Common myeloid progenitor, CD34-positive (primary cell): Measurements from ENCODE around the gene CPSF3.

Source experiments
- CTCF ChIA-PET: fragments of 350-600 bp; sonication (Branson Sonifier 250); formaldehyde crosslinking; loops from one replicate; lab custom pipeline; 2021; ENCODE audit warnings: antibody characterized with exemption; lab: Charles Lee
- POLR2A ChIA-PET: fragments of 350-600 bp; sonication (Branson Sonifier 250); formaldehyde crosslinking; loops from one replicate; lab custom pipeline; 2021; ENCODE audit warnings: antibody characterized with exemption; lab: Charles Lee
- DNase-seq, 3 donors: peaks; one replicate each; pipeline versions ENCODE4 v3.0.0 to v3.0.0-alpha.2; 2013
- H3K27ac ChIP-seq, 2 experiments: 1 replicate in 1 of 2; 2 replicates in 1 of 2; pipeline ENCODE4 v1.7.0; 2013; ENCODE audit warnings: inconsistent platforms in 2 of 2, low read length in 2 of 2, mild to moderate bottlenecking in 2 of 2, low read depth in 1 of 2, moderate library complexity in 1 of 2; ENCODE audit not compliant: severe bottlenecking in 2 of 2, insufficient read depth in 1 of 2, poor library complexity in 1 of 2
- H3K27me3 ChIP-seq, 5 experiments: replicated peaks in 2 of 5; 1 replicate in 3 of 5; 2 replicates in 2 of 5; pipeline versions ENCODE4 v1.6.1 to v1.7.0; 2013; ENCODE audit warnings: low read length in 4 of 5, mild to moderate bottlenecking in 2 of 5, moderate library complexity in 2 of 5, inconsistent platforms in 1 of 5; ENCODE audit not compliant: insufficient read depth in 5 of 5, control insufficient read depth in 4 of 5
- H3K36me3 ChIP-seq, 4 experiments: 1 replicate in 2 of 4; 2 replicates in 2 of 4; pipeline versions ENCODE4 v1.6.1 to v1.7.0; 2013; ENCODE audit warnings: low read length in 3 of 4, control low read depth in 1 of 4, mild to moderate bottlenecking in 1 of 4; ENCODE audit not compliant: control insufficient read depth in 4 of 4, insufficient read depth in 4 of 4
- H3K4me1 ChIP-seq, 4 experiments: 1 replicate in 3 of 4; 2 replicates in 1 of 4; pipeline versions ENCODE4 v1.6.1 to v1.7.1; 2013; ENCODE audit warnings: low read length in 3 of 4, mild to moderate bottlenecking in 3 of 4, control low read depth in 1 of 4, inconsistent platforms in 1 of 4, moderate library complexity in 1 of 4; ENCODE audit not compliant: control insufficient read depth in 4 of 4, insufficient read depth in 4 of 4; ENCODE audit errors: control extremely low read depth in 1 of 4
- H3K4me3 ChIP-seq, 7 experiments: 1 replicate in 4 of 7; 2 replicates in 3 of 7; pipeline versions ENCODE4 v1.5.1 to v1.7.0; 2013; ENCODE audit warnings: mild to moderate bottlenecking in 7 of 7, low read length in 6 of 7, moderate library complexity in 6 of 7, inconsistent platforms in 2 of 7, low read depth in 2 of 7, control low read depth in 1 of 7; ENCODE audit not compliant: insufficient read depth in 4 of 7, control insufficient read depth in 1 of 7; ENCODE audit errors: extremely low read depth in 1 of 7
- H3K9me3 ChIP-seq, 5 experiments: 1 replicate in 4 of 5; 2 replicates in 1 of 5; pipeline versions ENCODE4 v1.6.1 to v1.7.1; 2013; ENCODE audit warnings: low read length in 4 of 5, mild to moderate bottlenecking in 2 of 5, inconsistent platforms in 1 of 5, low read depth in 1 of 5, moderate library complexity in 1 of 5; ENCODE audit not compliant: control insufficient read depth in 4 of 5, insufficient read depth in 2 of 5; ENCODE audit errors: control extremely low read depth in 1 of 5
- WGBS: methylation state at CpG from one replicate; pipeline ENCODE4 v1.1.5; 2013; ENCODE audit not compliant: insufficient coverage; 5-methylcytosine and 5-hydroxymethylcytosine counted together

The CPSF3 gene

DNA sequence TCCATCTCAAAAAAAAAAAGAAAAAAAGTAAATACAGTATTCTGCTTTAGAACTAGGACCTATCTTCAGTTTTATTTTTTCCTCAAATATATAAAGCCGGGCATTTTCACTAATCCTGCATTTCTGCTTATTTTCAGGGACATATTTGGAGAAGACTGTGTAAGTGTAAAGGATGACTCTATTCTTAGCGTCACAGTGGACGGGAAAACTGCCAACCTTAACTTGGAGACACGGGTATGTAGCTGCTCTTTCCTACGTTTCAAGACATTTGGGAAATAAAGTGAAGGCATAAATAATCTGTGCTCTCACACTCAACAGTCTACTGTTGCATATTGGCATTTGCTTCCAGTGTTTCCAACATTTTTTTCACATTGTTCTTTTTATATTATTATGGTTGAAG, 47.8 kb downstream of the CPSF3 start:
- no peak overlapping the region for H3K27ac ChIP-seq
- ChIA-PET POLR2A (no interaction called here), CTCF (interaction anchor here (1.4 kb wide), 1 partner anchor 29 kb away, joined by 3 read pairs; no protein-coding TSS in a partner anchor)
- H3K4me1 ChIP-seq: peaks cover 0 to 18% (median 13%) of the 10 kb centered on the region in 4 experiments
- WGBS: no CpG with 5 or more reads among the region's 5 CpGs
- no peaks in the 10 kb centered on the region for H3K9me3 ChIP-seq
- no peak overlapping the region for H3K4me3 ChIP-seq
- DNase-seq: no peak
- no peaks in the 10 kb centered on the region for H3K27me3 ChIP-seq
- peaks cover 2 to 45% (median 18%) of the 10 kb centered on the region in 4 experiments for H3K36me3 ChIP-seq

DNA sequence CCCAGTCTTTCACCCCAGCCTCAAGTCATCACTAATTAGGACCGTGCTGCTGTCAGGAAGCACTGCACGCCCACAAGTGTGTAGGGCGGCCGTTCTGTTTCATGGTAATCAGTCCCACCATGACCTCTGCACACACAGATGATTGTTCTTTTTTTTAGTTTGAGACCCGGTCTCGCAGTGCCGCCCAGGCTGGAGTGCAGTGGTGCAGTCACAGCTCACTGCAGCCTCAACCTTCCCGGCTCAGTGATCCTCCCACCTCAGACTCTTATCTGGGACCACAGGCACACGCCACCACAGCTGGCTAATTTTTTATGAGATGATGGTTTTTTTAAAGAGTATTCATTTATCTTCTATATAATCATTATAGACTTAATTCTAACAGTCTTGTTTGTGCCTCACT, 49.1 kb downstream of the CPSF3 start:
- POLR2A ChIA-PET: no interaction called here
- Histone ChIP-seq H3K9me3 (no peaks in the 10 kb centered on the region), H3K4me1 (peaks cover 0 to 18% (median 13%) of the 10 kb centered on the region in 4 experiments), H3K27ac (no peak overlapping the region), H3K27me3 (no peaks in the 10 kb centered on the region), H3K4me3 (no peak overlapping the region), H3K36me3 (peaks cover 4 to 49% (median 18%) of the 10 kb centered on the region in 4 experiments)
- WGBS: 88% methylated on average over 7 of the region's 9 CpGs
- DNase-seq: peak in 1 of 3 donors; percentile 19
- CTCF ChIA-PET: no interaction called here

DNA sequence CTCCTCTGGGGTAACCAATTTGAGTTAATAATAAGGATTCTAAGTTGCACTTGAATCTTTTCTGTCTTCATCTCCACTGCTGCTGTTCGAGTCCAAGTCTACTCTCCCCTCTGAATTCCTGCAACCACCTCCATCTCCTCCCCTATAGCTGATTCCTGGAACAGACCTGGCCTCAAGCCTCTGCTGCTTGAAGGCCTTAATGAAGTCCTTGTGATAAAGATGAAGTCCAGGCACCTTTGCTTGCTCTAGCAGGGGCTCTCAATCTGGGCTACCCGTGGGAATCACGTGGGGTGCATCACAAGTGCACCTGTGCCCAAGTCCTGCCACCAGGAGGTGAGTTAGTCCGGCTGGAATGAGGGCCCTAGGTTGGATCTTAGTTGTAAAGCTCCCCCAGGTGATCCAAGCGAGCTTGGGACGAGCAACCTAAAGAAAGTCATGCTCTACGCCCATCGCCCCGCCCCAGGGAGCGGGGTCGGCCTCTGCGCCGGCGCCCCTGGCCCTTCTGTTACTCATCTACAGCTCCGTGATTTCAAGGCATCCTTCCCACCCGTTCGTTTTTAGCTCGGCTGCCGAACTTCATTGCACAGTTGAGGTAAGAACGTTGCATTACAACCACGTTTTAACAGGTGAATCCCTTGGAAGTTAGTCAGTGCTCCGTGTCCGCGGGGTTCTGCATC, 50.0 kb downstream of the CPSF3 start:
- no peak overlapping the region for H3K27ac ChIP-seq
- H3K4me3 ChIP-seq: peak overlapping the region in 6 of 7 experiments; percentile 74 to 91 (median 86)
- DNase-seq: peak in 1 of 3 donors; percentile 21
- H3K27me3 ChIP-seq: no peaks in the 10 kb centered on the region
- WGBS: 60% methylated on average over 23 of the region's 24 CpGs
- CTCF ChIA-PET: interaction anchor here (0.8 to 1.1 kb wide), 3 partner anchors 11 to 153 kb away, joined by 3 read pairs; no protein-coding TSS in a partner anchor
- peaks cover 0 to 18% (median 13%) of the 10 kb centered on the region in 4 experiments for H3K4me1 ChIP-seq
- no peaks in the 10 kb centered on the region for H3K9me3 ChIP-seq
- H3K36me3 ChIP-seq: peaks cover 2 to 43% (median 15%) of the 10 kb centered on the region in 4 experiments
- POLR2A ChIA-PET: no interaction called here

DNA sequence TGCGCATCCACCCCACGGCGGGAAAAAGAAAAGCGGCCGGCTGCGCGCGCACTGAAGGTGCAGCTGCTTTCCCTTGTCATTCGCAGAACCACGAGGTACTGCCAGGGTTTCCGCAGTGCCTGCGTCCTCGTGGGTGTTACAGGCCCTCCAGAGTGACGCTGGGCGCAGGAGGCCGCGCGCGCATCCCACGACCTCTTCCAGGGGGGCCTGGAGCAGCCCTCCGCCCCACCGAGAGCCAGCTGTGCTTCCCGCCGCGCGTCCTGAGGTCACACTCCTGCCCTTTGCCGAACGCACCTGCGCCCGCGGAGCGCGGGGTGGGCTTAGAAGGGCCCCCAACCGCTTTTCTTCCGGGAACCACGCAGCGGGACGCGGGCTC, 50.5 kb downstream of the CPSF3 start:
- no peak overlapping the region for H3K27ac ChIP-seq
- WGBS: 12% methylated on average over 35 of the region's 39 CpGs
- peak; percentile 43 to 71 (median 70) for DNase-seq
- H3K9me3 ChIP-seq: no peaks in the 10 kb centered on the region
- H3K27me3 ChIP-seq: no peaks in the 10 kb centered on the region
- peaks cover 2 to 43% (median 14%) of the 10 kb centered on the region in 4 experiments for H3K36me3 ChIP-seq
- H3K4me1 ChIP-seq: peaks cover 0 to 18% (median 13%) of the 10 kb centered on the region in 4 experiments
- H3K4me3 ChIP-seq: peak overlapping the region; percentile 74 to 91 (median 85)
- ChIA-PET POLR2A (no interaction called here), CTCF (interaction anchor here (0.8 to 1.1 kb wide), 3 partner anchors 11 to 154 kb away, joined by 3 read pairs; no protein-coding TSS in a partner anchor)

DNA sequence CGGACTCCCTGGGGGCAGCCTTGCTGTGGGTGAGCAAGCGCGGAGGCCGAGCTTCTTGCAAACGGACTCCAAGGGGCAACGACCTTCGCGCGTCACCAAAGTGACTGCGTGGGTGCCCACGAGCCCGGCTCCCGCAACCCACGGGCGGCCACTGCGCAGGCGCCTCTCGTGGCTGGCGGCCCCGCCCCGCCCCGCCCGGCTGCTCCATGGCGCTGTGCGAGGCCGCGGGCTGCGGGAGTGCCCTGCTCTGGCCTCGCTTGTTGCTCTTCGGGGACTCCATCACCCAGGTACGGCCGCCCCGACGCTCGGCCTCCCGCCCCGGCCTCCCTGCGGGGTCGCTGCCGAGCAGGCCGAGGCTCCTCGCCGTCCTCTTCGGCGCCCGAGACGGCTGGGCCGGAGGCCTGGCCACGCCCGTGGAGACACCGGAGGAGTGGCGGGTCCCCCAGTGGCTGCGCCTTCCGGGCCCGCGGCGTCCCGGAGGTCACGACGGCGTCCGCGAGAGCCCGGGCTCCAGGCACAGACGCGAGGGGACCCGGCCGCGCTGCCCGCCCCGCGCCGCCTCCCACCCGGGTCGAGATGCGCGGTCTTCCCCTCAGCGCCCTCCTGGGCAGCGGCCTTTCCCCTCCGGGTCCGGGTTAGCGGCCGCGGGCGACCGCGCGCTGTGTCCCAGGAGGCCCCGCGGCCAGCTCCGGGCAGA, 51.1 kb downstream of the CPSF3 start, which contains the start of gene IAH1:
TSS of gene IAH1 (plus strand) at position 191 of the 697 bp plus-strand sequence. CDS start at position 207, 16 bp downstream.
- no peaks in the 10 kb centered on the region for H3K27me3 ChIP-seq
- H3K27ac ChIP-seq: peak within 1 kb of the TSS in 1 of 2 experiments; percentile 61
- POLR2A ChIA-PET: interaction anchor here (0.6 to 1.2 kb wide), 2 partner anchors 12 to 131 kb away, joined by 3 read pairs; no protein-coding TSS in a partner anchor
- H3K4me3 ChIP-seq: peak within 1 kb of the TSS; percentile 74 to 91 (median 85)
- CTCF ChIA-PET: interaction anchor here (0.6 to 1.3 kb wide), 4 partner anchors 9 to 155 kb away, joined by 3 to 5 read pairs (median 4); no protein-coding TSS in a partner anchor
- H3K4me1 ChIP-seq: peaks cover 0 to 18% (median 13%) of the 10 kb centered on the region in 4 experiments
- DNase-seq: peak; percentile 41 to 70 (median 55)
- peaks cover 2 to 38% (median 13%) of the 10 kb centered on the region in 4 experiments for H3K36me3 ChIP-seq
- H3K9me3 ChIP-seq: no peaks in the 10 kb centered on the region
- WGBS: under 1% methylated on average over 78 of the region's 91 CpGs

DNA sequence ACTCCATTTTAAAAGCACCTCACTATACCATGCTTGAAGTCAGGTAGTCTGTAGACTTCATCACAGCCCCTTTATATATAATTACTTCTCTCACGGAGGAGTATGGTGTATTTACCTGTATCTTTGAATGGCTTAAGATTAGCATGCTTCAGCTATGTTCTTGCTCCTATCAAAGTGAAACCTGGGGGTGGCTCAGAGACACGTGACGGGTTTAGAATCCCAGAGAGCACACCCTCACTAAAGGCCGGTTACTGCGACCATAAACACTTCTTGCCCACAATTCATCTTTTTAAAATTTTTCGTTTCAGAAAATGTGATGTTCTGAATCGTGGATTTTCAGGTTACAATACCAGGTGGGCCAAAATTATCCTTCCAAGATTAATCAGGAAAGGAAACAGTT, 54.5 kb downstream of the CPSF3 start:
- H3K27ac ChIP-seq: no peak overlapping the region
- ChIA-PET CTCF (no interaction called here), POLR2A (no interaction called here)
- H3K4me3 ChIP-seq: no peak overlapping the region
- no peaks in the 10 kb centered on the region for H3K9me3 ChIP-seq
- H3K4me1 ChIP-seq: peaks cover 0 to 18% (median 13%) of the 10 kb centered on the region in 4 experiments
- H3K27me3 ChIP-seq: no peaks in the 10 kb centered on the region
- WGBS: 100% methylated on average over 4 of the region's 7 CpGs
- no peak for DNase-seq
- H3K36me3 ChIP-seq: peaks cover 7 to 49% (median 26%) of the 10 kb centered on the region in 4 experiments
